Astrocyte (in vitro differentiated cells and primary cell): ENCODE data around the gene NKD1. TPM values are rescaled to one million over a fixed set of nuclear protein-coding genes. Genes with fewer than 3 reads are reported as not detected.

Experiments used
- DNase-seq: peaks from one replicate; pipeline ENCODE4 v3.0.0-alpha.2; 2010; ENCODE audit warnings: low read depth
- FAIRE-seq: peaks from 2 replicates; lab custom pipeline; 2011; peaks lifted over from hg19 to GRCh38; lab: Jason Lieb, UNC
- H2AFZ ChIP-seq: 2 replicates; pipeline ENCODE4 v1.6.0; 2012; ENCODE audit warnings: low read depth, low read length, inconsistent platforms
- H3K27ac ChIP-seq: 2 replicates; pipeline ENCODE4 v1.5.1; 2011; ENCODE audit warnings: low read depth, low read length, inconsistent platforms
- H3K27me3 ChIP-seq: 2 replicates; pipeline ENCODE4 v1.6.0; 2011; ENCODE audit warnings: low read length, inconsistent platforms; ENCODE audit not compliant: insufficient read depth
- H3K36me3 ChIP-seq: 2 replicates; pipeline ENCODE4 v1.5.1; 2011; ENCODE audit warnings: low read length, inconsistent platforms; ENCODE audit not compliant: insufficient read depth
- H3K4me1 ChIP-seq: 2 replicates; pipeline ENCODE4 v1.5.1; 2011; ENCODE audit warnings: low read length, inconsistent platforms; ENCODE audit not compliant: insufficient read depth
- H3K4me2 ChIP-seq: 2 replicates; pipeline ENCODE4 v1.6.0; 2012; ENCODE audit warnings: low read length, inconsistent platforms
- H3K4me3 ChIP-seq: 2 replicates; pipeline ENCODE4 v1.5.1; 2011; ENCODE audit warnings: low read depth, mild to moderate bottlenecking, low read length, inconsistent platforms; ENCODE audit not compliant: insufficient read depth
- H3K79me2 ChIP-seq: 2 replicates; pipeline ENCODE4 v1.6.0; 2012; ENCODE audit warnings: mild to moderate bottlenecking, low read length, inconsistent platforms; ENCODE audit not compliant: insufficient read depth
- H3K9ac ChIP-seq: 2 replicates; pipeline ENCODE4 v1.6.0; 2012; ENCODE audit warnings: mild to moderate bottlenecking, low read length, inconsistent platforms
- H3K9me3 ChIP-seq: 2 replicates; pipeline ENCODE4 v1.5.1; 2012; ENCODE audit warnings: low read depth, mild to moderate bottlenecking, low read length, inconsistent platforms; ENCODE audit not compliant: insufficient read depth
- H4K20me1 ChIP-seq: 2 replicates; pipeline ENCODE4 v1.6.0; 2012; ENCODE audit warnings: low read length, inconsistent platforms; ENCODE audit not compliant: insufficient read depth
- H3K27ac Mint-ChIP-seq: one replicate; pipeline ENCODE4 v1.8.0; 2021; ENCODE audit warnings: mild to moderate bottlenecking, mixed read lengths; ENCODE audit not compliant: unreplicated experiment
- H3K27me3 Mint-ChIP-seq: one replicate; pipeline ENCODE4 v1.8.0; 2021; ENCODE audit warnings: low read depth, mixed read lengths; ENCODE audit not compliant: unreplicated experiment
- H3K36me3 Mint-ChIP-seq: one replicate; pipeline ENCODE4 v1.8.0; 2021; ENCODE audit warnings: low read depth, mixed read lengths; ENCODE audit not compliant: unreplicated experiment
- H3K4me1 Mint-ChIP-seq: one replicate; pipeline ENCODE4 v1.8.0; 2021; ENCODE audit warnings: low read depth, mixed read lengths; ENCODE audit not compliant: unreplicated experiment
- H3K4me3 Mint-ChIP-seq: one replicate; pipeline ENCODE4 v1.8.0; 2021; ENCODE audit warnings: mild to moderate bottlenecking, moderate library complexity, mixed read lengths; ENCODE audit not compliant: unreplicated experiment
- H3K9me3 Mint-ChIP-seq: one replicate; pipeline ENCODE4 v1.8.0; 2021; ENCODE audit warnings: mild to moderate bottlenecking, mixed read lengths; ENCODE audit not compliant: unreplicated experiment
- EZH2 ChIP-seq: IDR thresholded peaks from 2 replicates; pipeline ENCODE4 v1.6.1; 2012; ENCODE audit warnings: mild to moderate bottlenecking, low read length, inconsistent platforms; ENCODE audit not compliant: insufficient read depth
- total RNA-seq: library from RNA; stranded (reverse); gene quantifications from 2 replicates; pipeline ENCODE4 v1.2.1, GENCODE V29; 2021
- TF ChIP-seq, protein P1 (sequence below): IDR thresholded peaks from 2 replicates; pipeline ENCODE4 v1.5.1; 2011; ENCODE audit warnings: low read depth, mild to moderate bottlenecking, inconsistent platforms, low read length, moderate library complexity; ENCODE audit not compliant: insufficient read depth

Gene NKD1
- total RNA-seq, 1 donor from 2014 or later: 9.1 TPM

DNA sequence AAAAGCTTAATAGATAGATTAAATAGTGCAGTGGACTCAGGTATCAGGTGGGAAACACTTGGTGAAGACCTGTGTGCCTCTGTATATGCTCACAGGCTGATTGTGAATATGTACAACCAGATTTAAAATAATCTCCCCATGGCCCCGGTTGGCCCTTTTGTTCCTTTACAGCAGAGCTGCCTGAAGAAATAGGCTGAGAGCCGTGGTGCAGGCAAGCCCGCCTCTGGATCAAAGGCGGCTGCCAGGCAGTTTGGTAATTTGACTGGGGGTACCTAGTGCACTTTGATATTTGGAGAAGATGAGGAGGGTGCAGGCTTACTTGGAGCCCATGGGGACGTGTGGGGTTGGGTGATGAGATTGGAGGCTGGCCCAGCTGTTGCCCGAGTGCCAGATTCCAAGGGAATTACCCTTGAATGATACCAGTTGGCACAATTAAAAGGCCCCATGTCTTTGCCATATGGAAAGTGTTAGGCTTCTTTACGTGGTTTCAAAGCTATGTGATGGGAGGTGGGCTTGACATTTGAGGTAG is 5.0 kb downstream of the NKD1 start:
- Mint-ChIP-seq H3K4me3 (no peak overlapping the region), H3K4me1 (peaks cover 9% of the 10 kb centered on the region), H3K27ac (no peak overlapping the region), H3K9me3 (peaks cover under 1% of the 10 kb centered on the region), H3K36me3 (peaks cover 16% of the 10 kb centered on the region), H3K27me3 (peaks cover 49% of the 10 kb centered on the region)
- Histone ChIP-seq H4K20me1 (no peaks in the 10 kb centered on the region), H3K4me3 (no peak overlapping the region), H3K4me2 (no peak overlapping the region), H2AFZ (no peak overlapping the region), H3K9ac (no peak overlapping the region), H3K4me1 (no peaks in the 10 kb centered on the region), H3K9me3 (no peaks in the 10 kb centered on the region), H3K27me3 (peaks cover 7% of the 10 kb centered on the region), H3K27ac (no peak overlapping the region), H3K36me3 (no peaks in the 10 kb centered on the region), H3K79me2 (no peaks in the 10 kb centered on the region)
- DNase-seq (no peak), FAIRE-seq (no peak)
- no peak for TF ChIP-seq EZH2
- TF ChIP-seq, protein P1, sequence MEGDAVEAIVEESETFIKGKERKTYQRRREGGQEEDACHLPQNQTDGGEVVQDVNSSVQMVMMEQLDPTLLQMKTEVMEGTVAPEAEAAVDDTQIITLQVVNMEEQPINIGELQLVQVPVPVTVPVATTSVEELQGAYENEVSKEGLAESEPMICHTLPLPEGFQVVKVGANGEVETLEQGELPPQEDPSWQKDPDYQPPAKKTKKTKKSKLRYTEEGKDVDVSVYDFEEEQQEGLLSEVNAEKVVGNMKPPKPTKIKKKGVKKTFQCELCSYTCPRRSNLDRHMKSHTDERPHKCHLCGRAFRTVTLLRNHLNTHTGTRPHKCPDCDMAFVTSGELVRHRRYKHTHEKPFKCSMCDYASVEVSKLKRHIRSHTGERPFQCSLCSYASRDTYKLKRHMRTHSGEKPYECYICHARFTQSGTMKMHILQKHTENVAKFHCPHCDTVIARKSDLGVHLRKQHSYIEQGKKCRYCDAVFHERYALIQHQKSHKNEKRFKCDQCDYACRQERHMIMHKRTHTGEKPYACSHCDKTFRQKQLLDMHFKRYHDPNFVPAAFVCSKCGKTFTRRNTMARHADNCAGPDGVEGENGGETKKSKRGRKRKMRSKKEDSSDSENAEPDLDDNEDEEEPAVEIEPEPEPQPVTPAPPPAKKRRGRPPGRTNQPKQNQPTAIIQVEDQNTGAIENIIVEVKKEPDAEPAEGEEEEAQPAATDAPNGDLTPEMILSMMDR: no peak

DNA sequence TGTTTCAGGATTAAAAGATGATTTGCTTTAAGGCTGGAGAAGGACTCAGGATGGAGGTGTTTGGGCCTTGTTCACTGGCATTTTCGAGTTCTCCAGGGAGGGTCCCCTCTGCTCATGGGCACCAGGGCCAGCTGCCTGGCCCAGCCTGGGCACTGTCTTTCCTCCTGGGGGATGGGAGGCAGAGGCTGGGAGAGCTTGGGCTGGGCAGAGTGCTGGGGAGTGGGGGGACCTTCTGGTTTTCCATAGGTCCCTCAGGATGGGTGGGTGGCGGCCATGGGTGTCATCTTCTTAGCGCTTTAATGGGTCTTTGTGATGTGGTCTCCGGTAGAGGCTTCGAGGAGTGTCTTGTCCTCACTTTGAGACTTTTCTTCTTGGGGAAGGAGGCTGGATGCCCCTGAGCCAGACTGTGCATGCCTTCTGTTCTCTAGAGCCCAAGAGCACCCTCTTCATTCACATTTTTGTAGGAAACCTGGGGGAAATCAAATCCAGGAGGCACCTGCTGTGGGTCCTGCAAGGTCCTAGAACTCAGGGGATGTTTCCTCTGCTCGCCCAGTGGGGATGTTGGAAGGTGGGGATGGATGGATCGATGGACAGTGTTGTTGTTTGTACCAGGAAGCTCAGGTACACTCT is 5.7 kb downstream of the NKD1 start:
- no peak overlapping the region for H3K27ac Mint-ChIP-seq
- H3K36me3 Mint-ChIP-seq: peaks cover 17% of the 10 kb centered on the region
- no peak overlapping the region for H3K27ac ChIP-seq
- no peaks in the 10 kb centered on the region for H4K20me1 ChIP-seq
- H3K4me3 Mint-ChIP-seq: no peak overlapping the region
- FAIRE-seq (no peak), DNase-seq (no peak)
- no peak overlapping the region for H3K4me3 ChIP-seq
- H3K79me2 ChIP-seq: no peaks in the 10 kb centered on the region
- H3K36me3 ChIP-seq: no peaks in the 10 kb centered on the region
- no peak for TF ChIP-seq EZH2
- TF ChIP-seq, protein P1: no peak
- no peak overlapping the region for H2AFZ ChIP-seq
- no peak overlapping the region for H3K4me2 ChIP-seq
- no peaks in the 10 kb centered on the region for H3K9me3 ChIP-seq
- H3K4me1 Mint-ChIP-seq: peaks cover 9% of the 10 kb centered on the region
- peaks cover 3% of the 10 kb centered on the region for H3K9me3 Mint-ChIP-seq
- H3K27me3 Mint-ChIP-seq: peaks cover 49% of the 10 kb centered on the region
- H3K4me1 ChIP-seq: no peaks in the 10 kb centered on the region
- no peak overlapping the region for H3K9ac ChIP-seq
- H3K27me3 ChIP-seq: peaks cover 7% of the 10 kb centered on the region

DNA sequence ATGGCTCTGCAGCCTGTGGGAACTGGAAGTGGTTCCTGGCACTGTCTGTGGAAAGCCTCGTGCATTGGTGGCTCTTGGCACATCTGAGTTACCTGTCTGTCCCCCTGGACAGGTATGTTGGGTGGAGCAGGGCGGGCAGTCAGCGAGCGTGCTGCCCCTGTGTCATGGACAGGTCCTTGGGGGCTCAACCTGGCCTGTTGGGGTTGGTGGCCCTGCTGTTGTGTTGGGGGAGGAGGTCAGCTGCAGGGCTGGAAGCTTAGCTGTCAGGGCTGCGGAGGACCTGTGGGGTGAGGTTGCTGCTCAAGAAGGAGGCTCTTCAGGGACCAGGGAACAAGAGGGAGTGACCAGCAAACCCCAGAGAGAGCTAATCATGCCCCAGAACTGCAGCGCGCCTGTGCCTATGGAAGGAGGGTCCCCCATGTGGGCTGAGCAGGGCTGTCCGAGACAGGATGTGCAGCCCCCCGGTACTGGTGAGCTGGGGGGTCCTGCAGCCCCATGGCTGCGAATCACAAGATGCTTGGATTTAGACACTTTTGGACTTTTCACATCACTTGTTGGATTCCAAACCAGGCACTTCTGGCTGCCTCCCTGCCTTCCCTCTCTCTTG is 7.2 kb downstream of the NKD1 start:
- DNase-seq: no peak
- Histone ChIP-seq H3K4me2 (no peak overlapping the region), H3K4me3 (no peak overlapping the region), H3K27ac (no peak overlapping the region), H3K4me1 (no peaks in the 10 kb centered on the region), H4K20me1 (no peaks in the 10 kb centered on the region), H3K36me3 (no peaks in the 10 kb centered on the region), H3K9ac (no peak overlapping the region), H3K9me3 (no peaks in the 10 kb centered on the region), H3K79me2 (no peaks in the 10 kb centered on the region), H2AFZ (no peak overlapping the region), H3K27me3 (no peaks in the 10 kb centered on the region)
- Mint-ChIP-seq H3K9me3 (peaks cover 3% of the 10 kb centered on the region), H3K36me3 (peaks cover 23% of the 10 kb centered on the region), H3K27ac (no peak overlapping the region), H3K4me1 (peaks cover 2% of the 10 kb centered on the region), H3K4me3 (no peak overlapping the region), H3K27me3 (peaks cover 48% of the 10 kb centered on the region)
- TF ChIP-seq, protein P1: no peak
- TF ChIP-seq EZH2: no peak
- no peak for FAIRE-seq
